Measurements from ENCODE around the gene EFTUD2. TPM values are rescaled to one million over a fixed set of nuclear protein-coding genes. Genes with fewer than 3 reads are reported as not detected.

EFTUD2 gene
- total and polyA plus RNA-seq, 9 of the 15 experiments (the other 6 are each of a cell fraction or from before 2014, with no cell fraction given): 65.8 to 362 (median 218) TPM

DNA sequence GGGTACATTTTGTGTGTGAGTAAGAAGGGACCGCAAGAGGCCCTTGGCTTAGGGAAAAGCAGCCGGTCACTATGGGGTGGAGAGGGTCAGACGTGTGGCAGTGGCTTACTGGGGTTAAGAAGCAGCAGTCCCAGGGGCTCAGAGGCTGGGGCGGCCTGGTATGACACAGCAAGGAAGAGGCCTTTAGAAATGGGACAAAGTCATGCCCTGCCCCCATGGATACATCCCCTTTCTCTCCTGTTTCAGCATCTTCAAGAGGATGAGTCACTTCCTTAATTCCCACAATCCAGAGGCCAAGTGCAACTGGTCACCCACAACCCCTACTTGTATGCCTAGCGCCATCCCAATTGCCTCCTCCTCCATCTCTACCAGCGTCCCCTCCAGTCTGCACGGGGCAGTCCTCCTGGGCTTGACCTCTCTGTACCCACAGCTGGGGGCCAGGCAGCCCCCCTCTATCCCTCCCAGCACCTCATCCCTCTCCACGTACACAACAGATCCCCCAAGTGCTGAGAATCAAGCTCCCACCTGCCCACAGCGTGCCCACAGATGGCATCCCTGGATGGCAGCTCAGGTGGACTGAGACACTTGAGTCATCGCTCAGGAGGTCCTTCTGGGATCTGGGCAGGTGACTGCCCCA is 6.9 kb upstream of the EFTUD2 start (continued):
- TF ChIP-seq SMARCA4 (IDR thresholded peaks at IDR 0.05): peak; percentile 70
- peak; percentile 92 for TF ChIP-seq ZNF589 (CRISPR knock-in tag; IDR thresholded peaks at IDR 0.05; ENCODE audit: low read depth)
- TF ChIP-seq NFE2 (IDR thresholded peaks at IDR 0.05; ENCODE audit: low read depth): peak; percentile 78
- TF ChIP-seq ESRRB (CRISPR knock-in tag; IDR thresholded peaks at IDR 0.05; ENCODE audit: borderline replicate concordance): no peak
- no peak for TF ChIP-seq TEAD4 (IDR thresholded peaks at IDR 0.05; ENCODE audit: low read length)
- TF ChIP-seq TEAD4 (CRISPR knock-in tag; IDR thresholded peaks at IDR 0.05; ENCODE audit: borderline replicate concordance): no peak
- TF ChIP-seq MEF2D (tag; conservative IDR thresholded peaks at IDR 0.05; ENCODE audit: low read depth): 0 out of 2 replicates have a peak, but pooled peaks have one; percentile 21
- TF ChIP-seq SMAD4 (CRISPR knock-in tag; conservative IDR thresholded peaks at IDR 0.05): peak; percentile 48; the same call in 1 of the 2 replicates
- TF ChIP-seq SETDB1 (IDR thresholded peaks at IDR 0.05; ENCODE audit: low read length): no peak
- TF ChIP-seq SMARCE1 (IDR thresholded peaks at IDR 0.05): peak; percentile 79
- peak; percentile 75 for TF ChIP-seq ATF7 (IDR thresholded peaks at IDR 0.05)
- no peak for TF ChIP-seq ZNF444 (CRISPR knock-in tag; IDR thresholded peaks at IDR 0.05)
- TF ChIP-seq CHD2 (IDR thresholded peaks at IDR 0.05; ENCODE audit: low read depth, low read length): no peak
- peak; percentile 52; the same call in 1 of the 2 replicates for TF ChIP-seq HDAC2 (IDR thresholded peaks at IDR 0.05)
- TF ChIP-seq SPI1 (IDR thresholded peaks at IDR 0.05; ENCODE audit: borderline replicate concordance, low read depth, low read length): peak; percentile 91
- TF ChIP-seq CREM (IDR thresholded peaks at IDR 0.05; ENCODE audit: low read depth): peak; percentile 14; the same call in 1 of the 2 replicates
- TF ChIP-seq MITF (IDR thresholded peaks at IDR 0.05): no peak
- TF ChIP-seq, protein P1, sequence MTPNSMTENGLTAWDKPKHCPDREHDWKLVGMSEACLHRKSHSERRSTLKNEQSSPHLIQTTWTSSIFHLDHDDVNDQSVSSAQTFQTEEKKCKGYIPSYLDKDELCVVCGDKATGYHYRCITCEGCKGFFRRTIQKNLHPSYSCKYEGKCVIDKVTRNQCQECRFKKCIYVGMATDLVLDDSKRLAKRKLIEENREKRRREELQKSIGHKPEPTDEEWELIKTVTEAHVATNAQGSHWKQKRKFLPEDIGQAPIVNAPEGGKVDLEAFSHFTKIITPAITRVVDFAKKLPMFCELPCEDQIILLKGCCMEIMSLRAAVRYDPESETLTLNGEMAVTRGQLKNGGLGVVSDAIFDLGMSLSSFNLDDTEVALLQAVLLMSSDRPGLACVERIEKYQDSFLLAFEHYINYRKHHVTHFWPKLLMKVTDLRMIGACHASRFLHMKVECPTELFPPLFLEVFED (CRISPR knock-in tag; conservative IDR thresholded peaks at IDR 0.05): no peak
- TF ChIP-seq, protein P2, sequence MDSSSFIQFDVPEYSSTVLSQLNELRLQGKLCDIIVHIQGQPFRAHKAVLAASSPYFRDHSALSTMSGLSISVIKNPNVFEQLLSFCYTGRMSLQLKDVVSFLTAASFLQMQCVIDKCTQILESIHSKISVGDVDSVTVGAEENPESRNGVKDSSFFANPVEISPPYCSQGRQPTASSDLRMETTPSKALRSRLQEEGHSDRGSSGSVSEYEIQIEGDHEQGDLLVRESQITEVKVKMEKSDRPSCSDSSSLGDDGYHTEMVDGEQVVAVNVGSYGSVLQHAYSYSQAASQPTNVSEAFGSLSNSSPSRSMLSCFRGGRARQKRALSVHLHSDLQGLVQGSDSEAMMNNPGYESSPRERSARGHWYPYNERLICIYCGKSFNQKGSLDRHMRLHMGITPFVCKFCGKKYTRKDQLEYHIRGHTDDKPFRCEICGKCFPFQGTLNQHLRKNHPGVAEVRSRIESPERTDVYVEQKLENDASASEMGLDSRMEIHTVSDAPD (CRISPR knock-in tag; IDR thresholded peaks at IDR 0.05): no peak
- peak in 1 of 2 experiments; percentile 27 for TF ChIP-seq AFF1 (IDR thresholded peaks at IDR 0.05; ENCODE audit: low read depth in 1 of 2, partially characterized antibody in 2 of 2)
- TF ChIP-seq NR2C2 (CRISPR knock-in tag; IDR thresholded peaks at IDR 0.05): no peak
- peak; percentile 38; the same call in 1 of the 2 replicates for TF ChIP-seq NR2C2 (tag; IDR thresholded peaks at IDR 0.05)
- TF ChIP-seq ELF4 (CRISPR knock-in tag; IDR thresholded peaks at IDR 0.05): 0 out of 2 replicates have a peak, but pooled peaks have one; percentile 26

All from K562 (cell line).